Measurements from ENCODE around the gene C1orf167. TPM values are rescaled to one million over a fixed set of nuclear protein-coding genes. Genes with fewer than 3 reads are reported as not detected.

The C1orf167 gene
- total and polyA plus RNA-seq, 2 donors (not counting 1 experiment from before 2014, with no cell fraction given), result not detected

- WGBS (ENCODE audit: insufficient coverage), result 89% methylated on average over 4 of the region's 4 CpGs
- Histone ChIP-seq H3K79me2 (ENCODE audit: control insufficient read depth, insufficient read depth, low read length) (no peaks in the 10 kb centered on the region), H3K4me2 (replicated peaks; ENCODE audit: low read depth, low read length, poor library complexity, severe bottlenecking) (no peak overlapping the region), H3K9ac (ENCODE audit: low read length) (no peak overlapping the region), H3K27ac (ENCODE audit: low read length in 2 of 2) (no peak overlapping the region), H3K4me3 (ENCODE audit: control extremely low read depth in 1 of 5, extremely low read depth in 1 of 5, insufficient read depth in 1 of 5, low read depth in 2 of 5, low read length in 4 of 5) (no peak overlapping the region), H3K27me3 (replicated peaks in 1 of 4; ENCODE audit: control extremely low read depth in 1 of 4, control insufficient read depth in 3 of 4, insufficient read depth in 4 of 4, low read length in 3 of 4) (no peaks in the 10 kb centered on the region), H3K9me3 (ENCODE audit: control extremely low read depth in 1 of 3, control insufficient read depth in 2 of 3, insufficient read depth in 1 of 3, low read length in 2 of 3) (peaks cover 0 to 2% (median 0%) of the 10 kb centered on the region in 3 donors), H3K4me1 (ENCODE audit: control insufficient read depth in 2 of 2, insufficient read depth in 2 of 2, low read length in 2 of 2) (peaks cover 36 to 45% of the 10 kb centered on the region in 2 donors), H2AFZ (ENCODE audit: insufficient read depth, low read depth, low read length, poor library complexity, severe bottlenecking) (no peak overlapping the region), H3K36me3 (replicated peaks in 1 of 2; ENCODE audit: control extremely low read depth in 1 of 2, control insufficient read depth in 1 of 2, extremely low read depth in 1 of 2, insufficient read depth in 2 of 2, low read length in 1 of 2) (no peaks in the 10 kb centered on the region), H4K20me1 (ENCODE audit: control insufficient read depth, insufficient read depth, low read length, poor library complexity, severe bottlenecking) (no peaks in the 10 kb centered on the region)
- CTCF ChIA-PET, result interaction anchor here (2.1 to 9.9 kb wide), 2 partner anchors 17 to 77 kb away, joined by 5 to 231 read pairs; partner anchors contain the start of genes FBXO2 and FBXO44
- POLR2A ChIA-PET, result no interaction called here
- Mint-ChIP-seq H3K27me3 (no peaks in the 10 kb centered on the region), H3K27ac (no peak overlapping the region), H3K4me1 (peaks cover 36% of the 10 kb centered on the region), H3K9me3 (ENCODE audit: insufficient read depth) (no peaks in the 10 kb centered on the region), H3K4me3 (no peak overlapping the region)
- DNase-seq (no peak), ATAC-seq (ENCODE audit: low read depth) (no peak)
- TF ChIP-seq EZH2 (IDR thresholded peaks at IDR 0.05; ENCODE audit: borderline replicate concordance, insufficient read depth, low read depth, low read length, poor library complexity, severe bottlenecking) (no peak), CTCF (IDR thresholded peaks at IDR 0.05) (no peak)
- intact Hi-C loops (cut with micrococcal nuclease), result no loop called here
These were observed 34.9 kb upstream of the C1orf167 start for GRCh38 chr1:11727119-11727518.

- no peak overlapping the region for H3K4me3 Mint-ChIP-seq
- Histone ChIP-seq H4K20me1 (ENCODE audit: control insufficient read depth, insufficient read depth, low read length, poor library complexity, severe bottlenecking) (no peaks in the 10 kb centered on the region), H3K27ac (ENCODE audit: low read length in 2 of 2) (no peak overlapping the region), H3K79me2 (ENCODE audit: control insufficient read depth, insufficient read depth, low read length) (no peaks in the 10 kb centered on the region), H3K27me3 (replicated peaks in 1 of 4; ENCODE audit: control extremely low read depth in 1 of 4, control insufficient read depth in 3 of 4, insufficient read depth in 4 of 4, low read length in 3 of 4) (no peaks in the 10 kb centered on the region), H3K9ac (ENCODE audit: low read length) (no peak overlapping the region), H3K9me3 (ENCODE audit: control extremely low read depth in 1 of 3, control insufficient read depth in 2 of 3, insufficient read depth in 1 of 3, low read length in 2 of 3) (peaks cover 0 to 2% (median 0%) of the 10 kb centered on the region in 3 donors), H3K4me1 (ENCODE audit: control insufficient read depth in 2 of 2, insufficient read depth in 2 of 2, low read length in 2 of 2) (peaks cover 38 to 45% of the 10 kb centered on the region in 2 donors), H3K4me3 (ENCODE audit: control extremely low read depth in 1 of 5, extremely low read depth in 1 of 5, insufficient read depth in 1 of 5, low read depth in 2 of 5, low read length in 4 of 5) (no peak overlapping the region), H3K36me3 (replicated peaks in 1 of 2; ENCODE audit: control extremely low read depth in 1 of 2, control insufficient read depth in 1 of 2, extremely low read depth in 1 of 2, insufficient read depth in 2 of 2, low read length in 1 of 2) (no peaks in the 10 kb centered on the region), H3K4me2 (replicated peaks; ENCODE audit: low read depth, low read length, poor library complexity, severe bottlenecking) (no peak overlapping the region), H2AFZ (ENCODE audit: insufficient read depth, low read depth, low read length, poor library complexity, severe bottlenecking) (no peak overlapping the region)
- TF ChIP-seq EZH2 (IDR thresholded peaks at IDR 0.05; ENCODE audit: borderline replicate concordance, insufficient read depth, low read depth, low read length, poor library complexity, severe bottlenecking) (no peak), CTCF (IDR thresholded peaks at IDR 0.05) (no peak)
- ChIA-PET CTCF (interaction anchor here (1.2 kb wide), 1 partner anchor 9 kb away, joined by 6 read pairs; no protein-coding TSS in a partner anchor), POLR2A (no interaction called here)
- WGBS (ENCODE audit: insufficient coverage), result 98% methylated on average over 4 of the region's 4 CpGs
- H3K4me1 Mint-ChIP-seq, result peaks cover 36% of the 10 kb centered on the region
- H3K27ac Mint-ChIP-seq, result no peak overlapping the region
- DNase-seq (no peak), ATAC-seq (ENCODE audit: low read depth) (no peak)
- no peaks in the 10 kb centered on the region for H3K27me3 Mint-ChIP-seq
- H3K9me3 Mint-ChIP-seq (ENCODE audit: insufficient read depth), result no peaks in the 10 kb centered on the region
- intact Hi-C loops (cut with micrococcal nuclease), result no loop called here
These were observed 33.7 kb upstream of the C1orf167 start for GRCh38 chr1:11728126-11728806.
